ENCODE results near the gene METRNL.
A peak's percentile ranks its signal among the peaks of the same experiment; 100 is the strongest.
"Not testable (repeated sequence)": the region's sequence is repeated elsewhere in the genome, so short reads cannot be mapped to it uniquely, and the experiment has no call there.

Gene METRNL

DNA sequence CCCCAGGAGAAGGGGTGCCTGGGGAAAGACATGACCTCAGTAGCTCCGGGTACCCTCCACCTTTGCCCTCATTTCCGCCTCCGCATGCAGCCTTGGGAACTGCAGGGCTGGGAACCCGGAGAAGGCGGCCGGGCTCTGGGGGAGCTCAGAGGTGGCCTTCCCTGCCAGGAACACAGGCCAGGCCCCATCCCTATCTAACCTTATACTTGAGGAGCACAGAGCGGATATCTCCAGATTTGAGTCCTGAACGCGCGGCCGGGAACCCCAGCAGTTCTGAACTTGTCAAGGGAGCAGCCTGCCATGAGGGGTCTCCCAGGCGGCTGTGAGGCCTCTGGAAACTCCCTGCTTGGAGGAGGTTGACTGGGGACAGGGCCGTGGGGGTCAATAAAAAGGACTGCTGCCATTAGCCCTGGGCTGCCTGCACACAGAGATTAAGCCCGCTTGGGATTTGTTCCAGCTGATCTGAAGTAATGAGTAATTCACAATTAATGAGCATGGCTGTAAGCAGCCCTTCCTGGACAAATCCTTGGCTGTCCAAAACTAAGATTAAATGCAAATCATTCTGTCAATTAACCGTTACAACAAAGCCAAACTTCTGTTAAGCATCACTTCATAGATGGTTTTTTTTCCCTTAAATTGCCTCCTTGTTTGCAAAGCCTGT, 26.3 kb upstream of the METRNL start:
- peak; percentile 67 for DNase-seq (ENCODE audit: low read depth)

DNA sequence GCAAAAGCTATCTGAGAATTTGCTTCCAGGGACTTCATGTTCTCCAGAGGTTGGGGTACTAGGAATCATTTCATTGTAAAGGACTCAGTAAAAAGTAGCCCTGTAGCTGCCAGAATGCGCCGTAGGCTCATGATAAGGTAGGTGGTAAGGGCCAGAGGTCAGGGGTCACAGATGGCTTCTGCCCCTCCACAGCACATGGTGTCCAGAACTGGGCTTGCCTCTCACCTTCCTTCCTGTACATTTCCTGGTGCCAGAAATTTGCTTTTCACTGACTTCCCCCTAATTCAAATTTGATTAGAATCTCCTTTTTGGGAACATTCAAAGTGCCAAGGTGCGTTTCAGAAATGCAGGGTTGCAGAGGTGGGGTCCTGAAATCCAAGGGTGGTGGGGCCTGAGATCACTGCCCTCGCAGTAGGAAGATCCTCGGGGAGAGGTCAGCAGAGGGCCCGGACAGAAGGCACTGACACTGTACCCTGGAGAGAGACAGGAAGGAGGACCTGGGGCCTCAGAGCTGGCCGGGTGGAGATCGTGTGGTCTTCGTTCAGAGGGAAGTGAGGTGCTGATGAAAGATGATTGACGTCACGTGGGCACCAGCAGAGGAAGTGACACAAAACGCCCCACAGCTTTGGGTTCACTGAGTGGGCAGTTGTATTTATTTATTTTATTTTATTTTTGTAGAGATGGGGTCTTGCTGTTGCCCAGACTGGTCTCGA, 25.5 kb upstream of the METRNL start:
- peak; percentile 16 for DNase-seq (ENCODE audit: low read depth)

DNA sequence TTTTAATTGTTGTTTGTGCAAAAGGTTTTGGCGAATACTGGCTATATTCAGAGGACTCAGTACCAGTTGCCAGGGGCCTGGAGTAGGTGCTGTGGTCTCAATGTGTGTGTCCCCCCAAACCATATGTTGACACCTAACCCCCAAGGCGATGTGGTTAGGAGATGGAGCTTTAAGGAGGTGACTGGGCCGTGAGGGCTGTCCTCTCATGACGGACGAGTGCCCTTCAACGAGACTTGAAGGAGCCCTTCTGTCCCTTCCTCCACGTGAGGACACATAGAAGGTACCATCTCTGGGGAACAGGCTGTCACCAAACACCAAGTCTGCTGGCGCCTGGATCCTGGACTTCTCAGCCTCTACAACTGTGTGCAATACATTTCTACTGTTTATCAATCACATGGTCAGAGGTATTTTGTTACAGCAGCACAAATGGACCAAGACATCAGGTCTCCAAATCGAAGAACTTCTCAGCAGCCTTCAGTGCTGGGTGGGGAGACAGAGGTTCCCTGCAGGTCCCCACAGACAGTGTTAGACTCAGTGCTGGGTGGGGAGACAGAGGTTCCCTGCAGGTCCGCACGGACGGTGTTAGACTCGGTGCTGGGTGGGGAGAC, 24.8 kb upstream of the METRNL start:
- no peak for DNase-seq (ENCODE audit: low read depth)

DNA sequence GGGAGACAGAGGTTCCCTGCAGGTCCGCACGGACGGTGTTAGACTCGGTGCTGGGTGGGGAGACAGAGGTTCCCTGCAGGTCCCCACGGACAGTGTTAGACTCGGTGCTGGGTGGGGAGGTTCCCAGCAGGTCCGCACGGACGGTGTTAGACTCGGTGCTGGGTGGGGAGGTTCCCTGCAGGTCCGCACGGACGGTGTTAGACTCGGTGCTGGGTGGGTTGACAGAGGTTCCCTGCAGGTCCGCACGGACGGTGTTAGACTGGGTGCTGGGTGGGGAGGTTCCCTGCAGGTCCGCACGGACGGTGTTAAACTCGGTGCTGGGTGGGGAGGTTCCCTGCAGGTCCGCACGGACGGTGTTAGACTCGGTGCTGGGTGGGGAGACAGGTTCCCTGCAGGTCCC, 24.2 kb upstream of the METRNL start:
- DNase-seq (ENCODE audit: low read depth): not testable (repeated sequence)

DNA sequence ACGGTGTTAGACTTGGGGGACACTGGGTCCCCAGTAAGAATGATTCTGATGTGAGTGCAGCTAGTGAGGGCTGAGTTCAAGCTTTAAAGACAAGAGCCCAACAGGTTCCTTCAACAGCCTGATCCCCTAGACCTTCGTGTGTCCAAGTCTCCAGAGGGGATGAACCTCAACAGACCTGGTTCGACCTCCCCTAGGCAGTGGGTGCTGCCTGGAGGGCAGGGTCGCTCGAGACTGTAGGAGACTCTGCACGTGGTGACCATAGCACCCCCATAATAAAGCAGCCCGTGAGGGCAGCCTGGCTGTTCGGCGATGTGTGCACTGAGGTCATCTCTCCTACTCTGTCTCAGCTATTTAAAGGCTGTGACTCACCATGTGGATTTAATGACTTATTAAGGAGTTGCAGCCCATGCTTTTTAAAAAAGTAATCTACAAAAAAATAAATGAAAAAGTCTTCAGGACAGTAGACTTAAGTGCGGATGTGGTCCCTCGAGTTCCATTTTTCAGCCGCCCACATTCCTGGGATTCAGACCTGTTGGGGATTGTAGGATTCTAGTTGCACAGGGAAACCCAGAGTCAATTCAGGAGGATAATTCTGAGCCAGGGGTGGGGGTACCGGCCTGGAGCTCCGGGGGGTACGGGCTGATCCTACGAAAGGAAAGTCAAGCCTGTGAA, 23.4 kb upstream of the METRNL start:
- DNase-seq (ENCODE audit: low read depth): peak; percentile 94

DNA sequence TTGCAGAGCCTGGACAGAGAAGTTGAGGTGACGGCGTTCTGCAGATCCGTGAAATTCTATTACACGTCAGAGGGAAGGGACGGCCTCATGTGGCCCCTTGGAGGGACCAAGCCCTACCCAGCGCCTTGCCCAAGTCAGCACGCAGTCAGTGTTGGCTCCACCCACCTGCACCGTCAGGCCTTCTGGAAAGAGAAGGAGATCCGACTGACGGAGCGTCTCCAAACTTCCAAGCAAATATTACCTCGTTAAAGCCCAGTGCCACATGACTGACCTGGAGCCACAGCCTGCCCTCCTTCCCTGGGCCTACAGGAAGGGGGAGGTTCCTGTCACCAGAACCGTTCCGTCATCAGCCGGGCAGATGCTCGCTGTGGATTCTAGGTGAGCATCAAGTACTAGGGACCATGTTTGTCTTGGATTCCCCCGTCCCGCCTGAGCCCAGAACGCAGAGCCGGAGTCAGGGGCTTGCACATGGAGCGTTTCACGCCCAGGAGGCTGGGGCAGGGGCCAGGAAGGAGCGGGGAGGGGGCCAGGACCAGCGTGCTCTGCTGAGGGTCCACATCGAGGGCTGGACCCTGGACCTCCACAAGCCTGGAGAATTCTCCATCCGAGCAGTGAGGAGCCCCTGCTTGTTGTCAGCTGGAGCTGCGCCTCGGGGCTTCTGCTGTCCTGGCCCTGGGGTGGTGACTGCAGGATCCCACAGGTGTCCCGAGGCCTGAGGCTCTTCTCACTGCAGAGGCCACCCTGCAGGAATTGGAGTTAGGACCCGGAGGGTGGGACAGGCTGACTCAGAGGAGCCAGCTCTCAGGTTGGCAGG, 22.6 kb upstream of the METRNL start:
- DNase-seq (ENCODE audit: low read depth): peak; percentile 72

DNA sequence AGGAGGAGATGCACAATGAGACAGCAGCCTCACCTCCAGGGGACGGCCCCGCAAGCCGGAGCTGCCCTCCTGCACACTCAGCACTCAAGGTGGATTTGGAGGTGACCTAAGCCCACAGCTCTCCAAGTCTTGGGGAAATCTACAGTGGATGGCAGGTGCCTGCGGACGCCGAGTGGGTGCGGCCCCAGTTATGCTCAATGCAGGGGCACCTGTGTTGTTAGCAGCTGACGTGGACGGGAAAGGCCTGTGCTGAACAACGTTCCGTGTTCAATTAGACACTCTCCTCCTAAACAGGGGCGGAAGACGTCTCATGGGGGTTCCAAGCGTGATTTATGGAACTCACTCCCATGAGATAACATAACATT, 22.0 kb upstream of the METRNL start:
- no peak for DNase-seq (ENCODE audit: low read depth)

DNA sequence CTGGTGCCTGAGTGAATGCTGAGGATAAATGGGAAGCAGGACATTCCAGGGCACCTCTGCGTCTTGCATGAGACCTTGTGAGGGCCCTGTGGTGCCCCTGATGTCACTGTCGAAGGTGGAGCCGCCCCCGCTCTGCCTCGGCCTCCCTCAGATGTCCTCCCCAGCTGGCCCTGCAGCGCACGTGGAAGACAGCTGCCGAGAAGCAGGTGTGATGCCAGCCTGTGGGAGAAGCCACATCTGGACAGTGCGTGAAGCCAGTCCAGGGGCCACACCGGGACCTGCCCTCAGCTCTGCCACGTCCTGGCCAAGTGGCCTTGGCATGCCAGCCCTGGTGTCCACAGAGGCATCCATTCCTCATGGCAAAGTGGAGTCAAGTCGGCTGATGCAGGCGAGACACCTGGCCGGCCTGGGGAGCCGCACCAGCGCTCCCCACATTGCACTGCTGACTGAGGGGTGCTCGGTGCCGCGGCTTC, 21.6 kb upstream of the METRNL start:
- DNase-seq (ENCODE audit: low read depth): no peak

DNA sequence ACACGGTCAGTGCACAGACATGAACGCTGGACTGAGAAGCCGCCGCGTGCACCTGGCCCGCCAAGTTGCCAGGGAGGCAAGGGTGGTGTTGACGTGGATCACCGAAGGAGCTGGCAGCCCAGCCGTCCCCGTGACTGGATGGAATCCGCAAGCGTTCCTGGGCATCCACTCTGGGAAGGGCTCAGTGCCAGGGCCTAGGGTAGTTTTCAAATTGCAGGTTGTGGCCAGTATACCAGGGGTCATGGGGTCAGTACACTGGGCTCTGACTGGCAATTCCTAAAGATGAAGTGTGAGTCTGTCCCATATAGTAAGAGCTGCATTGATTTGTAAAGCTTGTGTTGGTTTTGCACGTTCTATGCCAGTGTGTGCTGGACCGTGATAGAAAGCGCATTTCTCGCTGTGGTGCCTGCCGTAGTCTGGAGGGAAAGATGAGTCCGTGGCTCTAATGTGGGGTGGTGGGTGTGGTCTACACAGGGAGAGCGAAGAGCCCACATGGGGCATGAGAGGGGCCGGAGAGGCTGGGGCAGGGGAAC, 21.1 kb upstream of the METRNL start:
- no peak for DNase-seq (ENCODE audit: low read depth)

DNA sequence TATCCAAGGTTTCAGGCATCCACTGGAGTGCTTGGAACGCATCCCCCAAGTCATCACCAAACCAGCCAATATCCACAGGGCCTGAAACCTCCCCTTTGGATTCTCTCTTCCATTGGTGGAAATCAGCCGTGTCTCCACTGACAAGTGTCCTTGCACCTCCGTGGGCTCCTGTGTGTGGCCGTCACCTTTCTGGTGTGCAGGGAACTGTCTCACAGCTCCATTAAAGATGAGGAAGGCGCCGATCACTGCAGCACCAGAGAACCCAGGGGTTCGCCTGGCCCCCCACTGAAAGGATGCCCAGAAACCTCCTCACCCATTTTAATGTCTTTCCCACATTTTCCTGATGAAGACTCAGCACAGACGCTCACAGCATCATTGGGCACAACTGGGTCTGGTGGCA, 17.8 kb upstream of the METRNL start:
- DNase-seq (ENCODE audit: low read depth): no peak

DNA sequence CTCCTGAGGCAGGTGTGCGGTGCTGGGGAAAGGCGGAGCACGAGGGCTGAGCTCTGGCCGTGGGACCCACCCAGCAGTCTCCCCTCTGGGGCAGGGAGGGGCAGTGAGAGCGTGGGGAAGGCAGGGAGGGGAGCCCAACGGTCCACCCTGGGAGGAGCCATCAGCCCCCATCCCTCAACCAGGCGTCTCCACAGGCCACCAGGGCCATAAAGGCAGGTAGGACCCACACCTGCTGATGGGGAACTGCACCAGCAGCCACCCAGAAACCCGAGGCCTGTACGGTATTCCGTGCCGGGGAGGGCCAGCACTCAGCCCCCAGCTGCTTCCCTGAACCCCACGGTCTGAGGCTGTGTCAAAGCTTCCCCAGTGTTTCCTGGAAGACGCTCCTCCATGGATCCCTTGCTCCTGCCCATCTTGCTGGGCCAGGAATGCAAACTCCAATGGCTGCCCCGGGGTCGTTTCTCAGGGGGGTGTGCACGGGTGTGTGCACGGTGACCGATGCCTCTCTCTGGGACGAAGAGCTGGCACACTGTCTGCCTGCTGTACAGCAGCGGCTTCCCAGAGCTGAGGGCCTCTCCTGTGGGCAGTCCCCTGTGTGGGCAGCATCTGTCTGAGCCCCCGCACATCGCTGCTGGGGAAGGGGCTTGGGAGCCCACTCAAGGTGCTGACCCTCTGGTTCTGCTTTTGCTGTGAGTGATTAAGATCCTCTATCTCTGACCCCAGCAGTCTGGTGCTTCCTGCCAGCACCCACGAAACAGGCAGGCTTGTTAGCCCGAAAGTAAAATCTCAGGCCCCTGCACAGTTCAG, 17.2 kb upstream of the METRNL start:
- no peak for DNase-seq (ENCODE audit: low read depth)

DNA sequence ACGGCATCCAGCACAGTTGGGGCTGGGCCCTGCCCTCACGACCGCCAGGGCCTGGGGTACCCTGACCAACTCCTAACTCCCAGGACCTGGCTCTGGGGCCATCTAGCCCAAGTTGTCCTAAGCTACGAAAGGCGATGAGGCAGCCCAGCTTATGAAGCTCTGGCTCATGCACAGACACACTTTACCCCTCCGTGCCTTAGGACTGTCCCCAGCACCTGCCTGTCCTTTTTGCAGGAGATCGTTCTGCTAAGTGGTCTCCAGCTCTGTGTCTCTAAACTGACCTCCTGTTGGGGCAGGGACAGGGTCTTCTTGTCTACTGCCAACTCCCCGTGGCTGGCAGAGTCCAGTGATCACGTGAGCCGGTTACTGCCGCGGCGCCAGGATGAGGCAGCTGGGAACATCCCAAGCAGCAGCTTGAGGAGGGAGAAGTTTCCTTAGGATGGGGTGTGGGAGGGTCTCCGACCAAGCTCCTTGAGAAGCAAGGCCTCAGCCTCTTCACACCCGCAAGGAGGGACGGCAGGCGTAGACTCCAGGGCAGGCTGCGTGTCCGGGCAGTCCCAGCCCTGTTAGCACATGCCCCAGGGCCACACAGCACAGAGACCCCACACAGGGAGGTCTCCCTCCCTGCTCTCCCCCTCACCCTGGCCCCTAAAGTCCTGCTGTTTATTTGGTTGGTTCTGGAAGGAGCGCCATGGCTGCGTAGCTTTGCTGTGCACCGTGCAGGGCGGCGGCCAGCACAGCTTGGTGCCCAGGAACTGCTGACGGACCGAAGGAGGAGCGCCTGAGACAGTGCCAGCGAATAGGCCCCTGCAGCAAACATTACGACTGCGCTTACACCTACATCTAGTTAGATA, 16.4 kb upstream of the METRNL start:
- no peak for DNase-seq (ENCODE audit: low read depth)

DNA sequence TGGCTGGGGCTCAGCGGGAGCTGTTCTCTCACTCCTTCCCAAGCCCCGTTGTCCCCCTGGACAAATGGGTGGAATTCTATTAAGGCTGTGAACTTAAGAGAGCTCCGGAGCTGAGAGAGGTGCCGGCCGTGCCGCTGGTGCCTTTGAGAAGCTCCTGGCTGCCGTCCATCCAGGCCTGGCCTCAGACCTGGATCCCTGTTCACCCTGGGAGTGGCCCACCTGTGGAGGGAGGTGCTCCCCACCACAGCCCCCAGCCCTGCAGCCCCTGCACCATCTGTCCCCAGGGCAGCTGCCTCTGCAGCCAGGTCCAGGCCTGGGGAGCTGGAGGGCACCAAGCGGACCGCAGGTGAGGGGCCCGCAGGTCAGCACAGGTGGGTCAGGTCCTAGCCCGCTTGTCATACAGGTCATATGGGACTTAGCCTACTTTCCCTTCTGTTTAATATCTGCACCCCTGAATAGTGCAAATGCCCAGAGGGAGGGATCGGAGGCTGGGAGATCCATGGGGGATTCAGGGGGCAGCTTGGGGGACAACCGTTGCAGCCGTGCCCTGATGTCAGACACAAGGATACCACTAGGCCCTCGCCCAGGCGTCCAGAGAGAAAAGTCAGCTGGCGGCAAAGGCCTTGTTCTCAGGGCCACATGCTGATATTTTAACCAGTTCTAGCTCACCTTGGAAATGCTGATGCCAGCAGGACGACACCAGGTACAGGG, 15.2 kb upstream of the METRNL start:
- DNase-seq (ENCODE audit: low read depth): no peak

DNA sequence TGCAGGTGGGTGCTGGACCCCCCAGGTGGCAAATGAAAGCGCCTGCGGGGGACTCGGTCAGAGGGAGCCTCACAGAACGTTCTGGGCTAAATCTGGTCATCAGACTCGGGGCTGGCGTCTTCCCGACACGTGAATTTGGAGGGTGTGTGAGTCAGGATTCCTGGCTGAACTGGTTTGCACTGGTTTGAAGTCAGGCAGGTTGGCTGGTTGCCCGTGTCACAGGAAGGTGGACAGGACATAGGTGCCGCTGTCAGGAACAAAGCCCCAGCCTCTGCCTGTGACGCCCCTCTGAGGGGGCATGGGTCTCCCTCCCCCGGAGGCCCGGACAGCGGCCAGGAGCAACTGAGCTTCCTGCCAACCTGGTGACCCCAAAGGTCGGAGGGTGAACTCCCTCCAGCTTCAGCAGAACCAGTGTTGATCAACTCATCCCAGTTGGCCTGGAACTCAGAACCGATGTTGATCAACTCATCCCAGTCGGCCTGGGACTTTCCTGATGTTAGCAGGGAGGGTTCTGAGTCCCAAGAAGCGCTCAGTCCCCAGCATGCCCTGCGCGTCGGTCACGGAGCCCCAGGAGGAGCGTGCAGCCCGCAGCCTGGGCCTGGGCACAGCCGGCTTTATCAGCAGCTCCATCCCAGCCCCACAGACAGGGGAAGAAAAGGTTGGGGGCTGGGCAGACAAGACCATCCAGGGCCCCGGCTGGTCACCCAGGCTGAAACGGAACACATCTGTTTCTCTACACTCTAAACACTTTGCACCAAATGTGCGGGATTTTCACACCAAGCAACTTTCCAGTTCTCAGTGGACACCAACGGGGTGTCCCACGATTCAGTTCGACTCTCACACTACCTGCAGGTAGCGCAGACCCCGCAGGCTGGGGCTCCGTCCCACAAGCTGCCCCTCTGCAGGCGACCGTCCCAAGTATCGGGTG, 14.4 kb upstream of the METRNL start:
- no peak for DNase-seq (ENCODE audit: low read depth)

DNA sequence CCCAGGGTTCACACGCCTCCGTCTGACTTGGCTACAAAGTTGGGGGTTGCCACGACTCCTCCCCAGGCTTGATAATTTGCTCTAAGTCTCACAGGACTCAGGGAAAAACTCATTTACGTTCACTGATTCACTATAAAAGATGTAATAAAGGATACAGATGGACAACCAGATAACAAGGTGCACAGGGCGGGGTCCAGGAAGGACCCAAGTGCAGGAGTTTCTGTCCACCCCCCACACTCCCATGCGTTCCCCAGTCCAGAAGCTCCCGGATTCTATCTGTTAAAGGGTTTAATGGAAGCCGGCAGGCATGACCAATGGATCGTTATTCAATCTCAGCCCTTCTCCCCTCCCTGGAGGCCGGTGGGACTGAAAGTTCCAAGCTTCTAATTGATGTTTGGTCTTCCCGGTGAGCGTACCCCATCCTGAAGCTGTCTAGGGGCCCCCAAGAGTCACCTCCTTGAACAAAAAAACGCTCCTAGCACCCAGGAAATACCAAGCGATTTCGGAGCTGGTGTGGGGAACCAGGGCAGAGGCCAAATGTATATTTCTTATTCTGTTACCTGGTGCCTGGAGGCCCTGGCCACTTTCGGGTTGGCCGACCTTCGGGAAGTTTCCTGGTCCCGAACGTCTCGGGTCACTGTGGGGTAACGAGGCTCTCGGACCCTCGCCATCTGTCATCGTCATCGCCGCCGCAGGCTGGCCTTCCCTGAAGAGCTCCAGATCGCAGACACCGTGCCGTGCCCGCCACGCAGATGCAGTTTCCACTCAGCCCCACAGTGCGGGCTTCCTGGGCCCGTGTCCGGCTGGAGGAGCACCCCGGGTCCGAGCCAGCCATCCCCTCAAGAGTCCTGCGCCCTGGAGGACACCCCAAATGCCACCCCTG, 13.5 kb upstream of the METRNL start:
- DNase-seq (ENCODE audit: low read depth): no peak

DNA sequence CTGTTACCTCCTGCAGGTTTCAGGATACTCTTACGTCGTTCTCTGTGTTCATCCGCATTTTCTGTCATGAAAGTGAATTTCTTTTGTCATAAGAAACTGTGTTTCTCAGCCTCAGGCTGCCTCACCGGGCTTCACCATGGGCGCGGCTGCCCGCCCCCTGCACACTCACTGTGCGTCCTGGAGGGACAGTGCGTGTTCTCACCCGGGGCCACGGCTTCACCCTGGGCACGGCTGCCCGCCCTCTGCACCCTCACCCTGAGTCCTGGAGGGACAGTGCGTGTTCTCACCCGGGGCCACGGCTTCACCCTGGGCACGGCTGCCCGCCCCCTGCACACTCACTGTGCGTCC, 12.9 kb upstream of the METRNL start:
- DNase-seq (ENCODE audit: low read depth): not testable (repeated sequence)

DNA sequence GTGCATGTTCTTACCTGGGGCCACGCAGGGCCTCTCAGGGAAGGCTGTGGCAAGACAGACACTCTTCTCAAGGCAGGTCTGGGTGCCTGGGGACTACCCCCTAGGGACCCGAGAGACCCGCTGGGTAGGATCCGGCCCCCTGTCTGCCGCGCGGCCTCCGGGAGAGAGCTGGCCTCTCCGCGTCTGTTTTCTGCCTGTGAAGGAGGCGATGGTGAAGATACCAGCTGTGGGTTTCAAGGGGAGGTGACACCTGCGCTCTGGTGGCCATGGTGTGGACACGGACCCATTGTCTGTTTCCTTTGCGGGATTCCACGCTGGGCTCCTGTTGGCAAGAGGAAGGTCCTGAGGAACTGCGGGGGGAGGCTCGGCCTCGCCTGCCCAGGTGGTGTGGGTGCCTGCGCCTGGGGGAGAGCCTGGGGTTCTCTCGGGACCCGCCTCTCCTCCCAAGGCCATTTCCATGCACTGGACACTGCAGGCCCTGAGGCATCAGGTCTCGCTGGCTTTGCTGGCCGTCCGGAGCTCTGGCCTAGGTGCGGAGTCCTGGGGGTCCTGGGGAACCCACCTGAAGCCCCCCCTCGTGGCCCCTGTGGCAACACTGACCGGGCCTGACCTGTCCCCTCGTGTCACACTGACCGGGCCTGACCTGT, 12.2 kb upstream of the METRNL start:
- DNase-seq (ENCODE audit: low read depth): no peak
